ENCODE measurements around the gene ADGRB2.

The ADGRB2 gene

GRCh38 chr1:31702836-31703404 lies 61.2 kb downstream of the ADGRB2 start:
- DNase-seq (ENCODE audit: low read depth, low spot score) = no peak

GRCh38 chr1:31701091-31701736 lies 62.9 kb downstream of the ADGRB2 start:
- DNase-seq (ENCODE audit: low read depth, low spot score) = no peak

GRCh38 chr1:31700468-31701090 lies 63.6 kb downstream of the ADGRB2 start:
- no peak for DNase-seq (ENCODE audit: low read depth, low spot score)

DNA sequence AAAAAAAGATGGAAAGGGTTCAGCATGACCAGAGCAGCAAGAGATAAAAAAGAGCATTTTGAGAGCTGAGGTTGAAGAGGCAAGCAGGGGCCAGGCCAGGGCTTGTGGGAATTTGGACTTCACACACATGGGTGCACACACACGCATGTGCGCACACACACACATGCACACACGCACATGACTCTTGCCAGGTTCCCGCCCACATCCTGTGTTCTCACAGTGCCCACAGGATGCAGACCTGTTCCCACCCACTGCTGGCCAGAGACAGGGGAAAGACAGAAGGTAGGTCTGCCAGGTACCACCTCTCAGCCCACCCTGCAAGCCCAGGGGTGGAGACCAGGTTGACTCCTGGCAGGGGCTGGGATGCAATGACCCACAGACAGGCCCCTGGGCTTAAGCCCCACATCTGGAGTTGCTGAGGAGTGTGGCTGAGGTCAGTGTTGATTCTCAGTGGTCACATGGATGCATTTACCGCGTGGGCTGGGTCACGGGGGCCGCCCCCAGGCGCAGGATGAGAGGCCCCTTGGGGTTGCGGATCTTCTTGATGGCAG lies 64.7 kb downstream of the ADGRB2 start:
- no peak for DNase-seq (ENCODE audit: low read depth, low spot score)

- DNase-seq (ENCODE audit: low read depth, low spot score) = no peak
Measured at GRCh38 chr1:31697369-31697984, 66.7 kb downstream of the ADGRB2 start.

DNA sequence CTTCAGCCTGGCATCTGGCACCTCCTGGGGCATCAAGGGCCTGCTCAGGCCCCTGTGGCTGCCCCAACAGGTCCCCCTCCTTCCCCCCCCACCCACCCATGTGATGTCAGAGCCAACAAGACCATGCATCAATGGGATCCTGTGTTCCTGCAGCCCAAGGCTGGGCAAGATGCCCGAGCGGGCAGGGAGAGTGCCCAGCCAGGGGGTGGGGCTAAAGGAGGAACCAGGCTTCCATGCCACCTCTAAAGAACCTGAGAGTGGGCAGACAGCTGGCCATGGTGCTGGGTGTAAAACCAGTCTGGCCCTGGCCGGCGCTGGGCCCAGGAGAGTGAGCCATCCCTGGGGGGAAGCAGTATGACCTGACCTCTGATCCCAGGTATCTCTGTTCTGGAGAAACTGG lies 67.9 kb downstream of the ADGRB2 start:
- DNase-seq (ENCODE audit: low read depth, low spot score) = no peak

DNA sequence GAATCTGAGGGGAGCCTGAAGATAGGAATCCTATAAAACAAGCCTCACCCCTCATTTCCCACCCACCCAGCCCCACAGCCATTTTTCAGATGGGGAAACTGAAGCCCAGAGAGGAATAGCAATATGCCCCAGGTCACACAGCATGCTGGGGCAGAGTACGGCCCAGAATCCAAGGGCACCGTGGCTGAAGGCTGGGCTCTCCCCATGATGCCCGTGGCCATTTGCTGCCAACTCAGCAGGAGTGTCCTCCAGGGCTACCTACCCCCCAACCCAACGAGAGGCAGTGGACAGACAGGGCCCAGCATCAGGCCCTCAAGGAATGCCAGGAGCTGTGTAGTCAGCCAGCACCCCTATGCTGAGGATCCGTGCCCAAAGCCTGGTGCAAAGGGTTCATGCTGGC lies 68.8 kb downstream of the ADGRB2 start:
- no peak for DNase-seq (ENCODE audit: low read depth, low spot score)

GRCh38 chr1:31694964-31695313 lies 69.2 kb downstream of the ADGRB2 start:
- DNase-seq (ENCODE audit: low read depth, low spot score) = no peak

GRCh38 chr1:31694069-31694963 lies 69.8 kb downstream of the ADGRB2 start:
- DNase-seq (ENCODE audit: low read depth, low spot score) = no peak

- DNase-seq (ENCODE audit: low read depth, low spot score) = no peak
Measured at GRCh38 chr1:31693231-31693630, 70.9 kb downstream of the ADGRB2 start.

DNA sequence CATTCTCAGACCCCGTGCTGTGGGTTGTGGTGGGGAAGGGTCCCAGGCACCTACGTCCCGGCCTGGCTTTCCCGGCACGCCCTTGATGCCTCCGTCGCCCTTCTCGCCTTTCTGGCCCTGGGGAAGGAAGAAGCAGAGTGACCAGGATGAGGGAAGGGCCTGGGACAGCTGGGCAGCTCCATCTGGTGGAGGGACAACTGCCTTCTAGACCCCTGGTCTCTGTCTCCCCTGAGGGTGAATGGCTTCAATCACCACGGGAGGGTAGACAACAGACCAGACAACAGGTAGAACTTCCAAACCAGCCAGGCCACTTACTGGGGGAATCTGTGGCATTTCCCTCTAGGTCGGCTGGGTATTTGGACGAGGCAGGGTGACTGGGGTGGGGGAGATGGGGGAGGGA lies 72.2 kb downstream of the ADGRB2 start:
- DNase-seq (ENCODE audit: low read depth, low spot score) = no peak

- no peak for DNase-seq (ENCODE audit: low read depth, low spot score)
Measured at GRCh38 chr1:31691446-31691845, 72.7 kb downstream of the ADGRB2 start.

GRCh38 chr1:31690921-31691320 lies 73.2 kb downstream of the ADGRB2 start:
- DNase-seq (ENCODE audit: low read depth, low spot score) = no peak

DNA sequence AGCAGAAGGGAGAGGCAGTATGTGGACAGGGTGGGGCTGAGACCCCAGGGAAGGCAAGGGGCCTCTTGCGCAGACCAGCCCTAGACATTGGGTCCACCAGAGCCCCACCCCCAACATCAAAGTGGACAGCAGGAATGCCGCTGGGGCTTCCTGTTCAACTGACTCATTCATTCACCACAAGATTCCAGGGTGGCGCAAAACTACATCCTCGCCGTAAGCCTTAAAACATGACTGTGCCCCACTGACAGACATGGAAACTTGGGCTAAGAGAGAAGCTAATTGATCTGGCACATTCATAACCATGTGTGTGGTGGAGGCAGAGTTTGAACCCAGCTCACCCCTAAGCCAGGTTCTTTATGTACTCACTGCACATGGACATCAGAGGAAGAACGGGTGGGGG lies 74.3 kb downstream of the ADGRB2 start:
- no peak for DNase-seq (ENCODE audit: low read depth, low spot score)

DNA sequence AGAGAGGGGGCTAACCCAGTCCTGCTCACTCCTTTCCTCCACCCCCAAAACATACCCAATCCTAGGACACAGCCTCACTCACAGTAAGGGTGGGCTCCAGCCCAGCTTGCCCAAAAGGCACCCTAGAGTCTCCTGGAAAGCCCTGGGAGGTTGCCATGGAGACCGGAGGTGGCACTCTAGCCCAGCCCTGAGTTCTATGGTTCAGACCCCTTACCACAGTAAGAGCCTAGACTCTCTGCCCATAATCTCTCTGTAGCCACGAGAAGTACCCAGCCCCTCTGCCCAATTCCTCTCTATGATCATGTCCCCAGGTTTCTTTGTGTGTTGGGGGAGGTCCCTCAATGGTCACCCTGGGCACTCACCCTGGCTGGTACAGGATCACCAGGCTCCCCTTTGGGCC lies 74.8 kb downstream of the ADGRB2 start:
- DNase-seq (ENCODE audit: low read depth, low spot score) = no peak

DNA sequence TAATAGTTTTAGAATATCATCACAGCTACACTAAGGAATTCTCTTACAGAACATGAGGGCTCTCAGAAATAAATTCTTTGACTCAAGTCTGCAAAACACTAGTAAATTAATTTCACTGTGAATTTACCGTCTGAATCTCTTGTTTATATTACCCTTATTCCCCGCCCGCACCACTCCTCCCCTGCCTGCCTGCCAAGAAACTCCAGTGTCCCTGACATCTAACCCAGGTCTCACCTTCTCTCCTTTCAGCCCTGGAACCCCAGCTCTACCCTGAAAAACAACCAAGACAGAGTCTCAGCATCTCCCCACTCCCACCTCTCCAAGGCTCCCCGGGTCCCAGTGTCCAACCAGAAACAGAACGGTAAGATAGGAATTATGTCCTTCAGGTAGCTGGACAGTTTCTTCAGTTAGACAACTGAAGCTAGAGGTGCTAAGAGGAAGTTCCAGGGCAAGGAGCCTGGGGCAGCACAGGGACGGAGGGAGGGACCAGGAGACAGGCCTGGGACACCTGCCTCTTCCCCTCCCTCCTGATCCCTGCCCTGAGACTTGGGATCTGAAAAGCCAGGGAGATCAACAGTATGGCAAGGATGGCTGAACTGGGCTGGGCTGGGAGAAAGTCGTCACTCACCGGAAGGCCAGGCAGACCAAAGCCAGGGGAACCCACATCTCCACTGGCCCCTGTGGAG lies 75.8 kb downstream of the ADGRB2 start:
- no peak for DNase-seq (ENCODE audit: low read depth, low spot score)

- DNase-seq (ENCODE audit: low read depth, low spot score) = no peak
Measured at GRCh38 chr1:31687601-31688000, 76.5 kb downstream of the ADGRB2 start.

- no peak for DNase-seq (ENCODE audit: low read depth, low spot score)
Measured at GRCh38 chr1:31685795-31686194, 78.3 kb downstream of the ADGRB2 start.

GRCh38 chr1:31683997-31684396 lies 80.1 kb downstream of the ADGRB2 start:
- no peak for DNase-seq (ENCODE audit: low read depth, low spot score)

DNA sequence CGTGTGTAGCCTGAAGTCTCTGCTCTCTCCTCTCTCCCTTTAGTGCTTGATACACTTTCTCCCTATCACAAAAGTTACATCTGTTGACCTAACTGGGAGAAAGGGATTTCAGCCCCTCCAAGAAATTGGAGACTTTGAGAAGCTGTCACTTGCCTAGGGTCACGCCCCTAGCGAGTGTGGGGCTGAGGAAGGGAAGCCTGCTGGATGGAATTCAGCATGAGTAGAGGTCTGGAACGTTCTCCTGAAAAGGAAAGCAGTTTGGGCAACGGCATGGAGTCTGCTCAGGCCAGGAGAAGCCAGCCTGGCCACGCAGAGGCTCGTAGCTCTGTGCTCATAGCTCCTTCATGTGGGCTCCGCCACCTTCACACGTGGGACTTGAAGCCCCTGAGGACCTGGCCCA lies 82.7 kb downstream of the ADGRB2 start:
- no peak for DNase-seq (ENCODE audit: low read depth, low spot score)

DNA sequence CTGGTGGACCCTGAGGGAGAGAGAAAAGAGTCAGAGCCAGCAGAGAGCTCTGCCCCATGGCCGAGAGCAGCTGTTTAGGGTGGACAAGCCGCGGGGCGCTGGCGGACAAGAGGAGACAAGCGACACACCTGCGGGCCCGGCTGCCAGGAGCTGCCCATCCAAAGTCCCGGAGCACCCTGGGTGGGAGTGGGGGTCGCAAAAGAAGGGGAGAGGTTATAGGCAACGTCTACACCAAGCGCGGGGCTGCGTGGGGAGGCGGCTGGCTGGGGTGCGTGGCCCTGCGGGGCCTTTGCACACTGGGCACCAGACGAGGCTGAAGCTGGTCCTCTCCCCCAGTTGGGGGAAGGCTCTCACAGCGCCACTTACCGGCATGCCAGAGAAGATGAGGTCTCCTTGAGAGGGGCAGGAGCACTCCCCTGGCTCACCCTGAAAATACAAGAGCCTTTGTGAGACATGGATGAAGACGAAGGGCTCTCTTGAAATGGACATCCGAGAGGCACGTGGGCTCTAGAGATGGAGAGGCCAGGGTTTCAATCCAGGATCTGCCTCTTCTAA lies 84.4 kb downstream of the ADGRB2 start:
- no peak for DNase-seq (ENCODE audit: low read depth, low spot score)
